Upper lobe of left lung (tissue), 6 donors: Measurements from ENCODE around the gene SF3B1. TPM values are rescaled to one million over a fixed set of nuclear protein-coding genes. Genes with fewer than 3 reads are reported as not detected.
"Not testable (repeated sequence)": the region's sequence is repeated elsewhere in the genome, so short reads cannot be mapped to it uniquely, and the experiment has no call there.

Experiments used
- ATAC-seq, 2 donors: fragments of 200-7000 bp; cut with Tn5 transposase; one replicate each; pipeline ENCODE4 v1.9.1; 2022; ENCODE audit warnings: mild to moderate bottlenecking in 2 of 2, moderate library complexity in 2 of 2; ENCODE audit not compliant: low FRiP score in 2 of 2
- DNase-seq, 2 donors: peaks; one replicate each; pipeline ENCODE4 v3.0.0-alpha.2; 2019 to 2020
- H3K27ac ChIP-seq, 4 donors: fragments of 200-600 bp; sonication (generic); one replicate each; pipeline ENCODE4 v1.5.1; 2016 to 2019
- H3K27me3 ChIP-seq, 4 donors: fragments of 200-600 bp; sonication (generic); one replicate each; pipeline ENCODE4 v1.5.1; 2017 to 2019
- H3K36me3 ChIP-seq, 4 donors: fragments of 200-600 bp; sonication (generic); one replicate each; pipeline ENCODE4 v1.5.1; 2016 to 2019
- H3K4me1 ChIP-seq, 4 donors: fragments of 200-600 bp; sonication (generic); one replicate each; pipeline ENCODE4 v1.5.1; 2018 to 2019
- H3K4me3 ChIP-seq, 4 donors: fragments of 200-600 bp; sonication (generic); one replicate each; pipeline ENCODE4 v1.5.1; 2017 to 2019; ENCODE audit warnings: mild to moderate bottlenecking in 2 of 4, moderate library complexity in 1 of 4
- H3K9me3 ChIP-seq, 4 donors: fragments of 200-600 bp; sonication (generic); one replicate each; pipeline ENCODE4 v1.5.1; 2018 to 2019
- EP300 ChIP-seq, 4 donors: sonication (generic); formaldehyde crosslinking; IDR thresholded peaks; one replicate each; pipeline ENCODE4 v1.5.1; 2017; ENCODE audit warnings: antibody characterized with exemption in 4 of 4, control low read depth in 2 of 4
- POLR2A ChIP-seq, 4 donors: fragments of 450-650 bp; IDR thresholded peaks; one replicate each; pipeline ENCODE4 v1.5.1; 2016 to 2017; ENCODE audit warnings: antibody characterized with exemption in 4 of 4, mild to moderate bottlenecking in 2 of 4
- POLR2AphosphoS5 ChIP-seq, 2 donors: sonication (generic); formaldehyde crosslinking; IDR thresholded peaks; one replicate each; pipeline ENCODE4 v1.5.1; 2017; ENCODE audit warnings: antibody characterized with exemption in 2 of 2
- WGBS, 2 donors: methylation state at CpG; one replicate each; pipeline ENCODE4 v1.1.5; 2017 to 2018; 5-methylcytosine and 5-hydroxymethylcytosine counted together
- total RNA-seq, 6 donors: library from RNA; depleted of rRNA in 4 of 6; stranded (reverse); fragments of >200 nt in 4 of 6; gene quantifications; one replicate each; pipeline versions ENCODE4 v1.1.0 to v1.2.1, GENCODE V29; 2016 to 2021
- TF ChIP-seq, protein P1 (sequence below), 6 experiments: fragments of 450-650 bp in 4 of 6; fragments of 200-600 bp in 2 of 6; sonication (generic) in 2 of 6; IDR thresholded peaks; one replicate each; pipeline ENCODE4 v1.5.1; 2016 to 2019; ENCODE audit warnings: antibody characterized with exemption in 6 of 6
- donor health status: DM: no; HTN: no; CAD: no; lungs with moderate emphysema.
- donor health status: DM: no; HTN: yes; CAD: no; lungs with severe emphysema.

SF3B1 gene
- total RNA-seq, 6 donors from 2014 or later: 182 to 614 (median 203) TPM

DNA sequence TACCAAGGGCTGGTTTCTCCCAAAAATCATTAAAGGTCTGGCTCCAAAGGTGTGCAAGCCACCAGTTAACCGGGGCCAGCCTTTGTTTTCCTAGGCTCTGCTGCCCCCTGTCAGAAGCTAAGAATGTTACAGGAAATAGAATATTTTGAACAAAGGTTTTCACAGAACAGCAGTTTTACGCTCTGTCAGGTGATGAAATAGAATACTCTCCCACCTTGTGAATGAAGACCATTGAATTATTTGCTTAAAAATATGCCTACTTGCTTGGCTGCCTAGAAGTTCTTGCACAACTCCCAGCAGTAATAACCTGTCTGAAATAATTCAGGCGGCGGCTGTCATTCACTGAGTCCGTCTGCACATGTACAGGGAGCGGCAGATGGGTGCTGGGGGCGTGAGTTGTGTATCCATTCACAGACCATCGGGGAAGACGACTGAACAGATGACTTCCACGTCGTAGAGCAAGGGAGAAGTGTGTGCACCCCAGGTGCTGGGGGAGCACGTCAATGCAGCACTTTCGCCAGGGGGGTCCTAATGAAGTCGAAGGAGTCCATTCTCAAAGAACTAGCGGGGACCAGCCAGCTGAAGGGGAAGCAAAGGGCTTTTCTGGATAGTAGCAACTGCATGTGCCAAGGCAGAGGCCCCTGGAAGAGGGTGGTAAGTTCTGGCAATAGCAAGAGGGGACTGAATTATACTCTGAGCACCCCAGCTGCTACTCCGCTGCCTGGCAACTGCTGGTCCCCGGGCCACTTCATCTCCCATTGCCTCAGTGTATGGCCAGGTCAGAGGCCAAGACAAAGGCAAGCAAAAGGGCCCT, 56.1 kb downstream of the SF3B1 start:
- H3K27ac ChIP-seq: no peak overlapping the region
- peak in 1 of 2 donors; percentile 39 for DNase-seq
- ATAC-seq: peak; percentile 66 to 89
- TF ChIP-seq, protein P1, sequence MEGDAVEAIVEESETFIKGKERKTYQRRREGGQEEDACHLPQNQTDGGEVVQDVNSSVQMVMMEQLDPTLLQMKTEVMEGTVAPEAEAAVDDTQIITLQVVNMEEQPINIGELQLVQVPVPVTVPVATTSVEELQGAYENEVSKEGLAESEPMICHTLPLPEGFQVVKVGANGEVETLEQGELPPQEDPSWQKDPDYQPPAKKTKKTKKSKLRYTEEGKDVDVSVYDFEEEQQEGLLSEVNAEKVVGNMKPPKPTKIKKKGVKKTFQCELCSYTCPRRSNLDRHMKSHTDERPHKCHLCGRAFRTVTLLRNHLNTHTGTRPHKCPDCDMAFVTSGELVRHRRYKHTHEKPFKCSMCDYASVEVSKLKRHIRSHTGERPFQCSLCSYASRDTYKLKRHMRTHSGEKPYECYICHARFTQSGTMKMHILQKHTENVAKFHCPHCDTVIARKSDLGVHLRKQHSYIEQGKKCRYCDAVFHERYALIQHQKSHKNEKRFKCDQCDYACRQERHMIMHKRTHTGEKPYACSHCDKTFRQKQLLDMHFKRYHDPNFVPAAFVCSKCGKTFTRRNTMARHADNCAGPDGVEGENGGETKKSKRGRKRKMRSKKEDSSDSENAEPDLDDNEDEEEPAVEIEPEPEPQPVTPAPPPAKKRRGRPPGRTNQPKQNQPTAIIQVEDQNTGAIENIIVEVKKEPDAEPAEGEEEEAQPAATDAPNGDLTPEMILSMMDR (IDR thresholded peaks at IDR 0.05): peak in 5 of 6 experiments; percentile 67 to 78 (median 72)
- TF ChIP-seq POLR2AphosphoS5 (IDR thresholded peaks at IDR 0.05) (no peak), POLR2A (IDR thresholded peaks at IDR 0.05) (no peak), EP300 (IDR thresholded peaks at IDR 0.05) (no peak)
- no peaks in the 10 kb centered on the region for H3K36me3 ChIP-seq
- H3K9me3 ChIP-seq: no peaks in the 10 kb centered on the region
- peaks cover 0 to 8% (median 3%) of the 10 kb centered on the region in 4 donors for H3K4me1 ChIP-seq
- H3K27me3 ChIP-seq: no peaks in the 10 kb centered on the region
- no peak overlapping the region for H3K4me3 ChIP-seq
- WGBS, 2 donors: 44 to 57% methylated on average over 17 of the region's 17 CpGs

DNA sequence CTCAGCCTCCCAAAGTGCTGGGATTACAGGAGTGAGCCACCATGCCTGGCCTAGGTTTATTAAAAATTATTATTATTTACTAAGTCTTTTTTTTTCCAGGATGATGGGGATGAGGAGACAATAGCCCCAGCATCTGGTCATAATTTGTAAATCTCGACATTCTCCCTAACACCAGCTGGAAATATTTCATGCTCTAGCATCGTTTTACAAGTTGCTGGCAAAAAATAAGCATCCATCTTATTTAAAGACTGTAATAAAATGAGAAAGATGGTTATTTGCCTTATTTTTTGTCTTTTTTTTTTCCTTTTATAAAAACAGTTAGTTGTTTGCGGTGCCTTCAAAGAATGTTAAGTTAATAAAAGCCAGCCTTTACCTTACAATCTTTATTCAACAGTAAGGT, 56.7 kb downstream of the SF3B1 start:
- DNase-seq (no peak), ATAC-seq (no peak)
- H3K27me3 ChIP-seq: no peaks in the 10 kb centered on the region
- H3K4me1 ChIP-seq: peaks cover 0 to 8% (median 3%) of the 10 kb centered on the region in 4 donors
- WGBS, 2 donors: 55 to 59% methylated on average over 3 of the region's 3 CpGs
- no peaks in the 10 kb centered on the region for H3K9me3 ChIP-seq
- no peak overlapping the region for H3K27ac ChIP-seq
- H3K4me3 ChIP-seq: no peak overlapping the region
- TF ChIP-seq, protein P1 (IDR thresholded peaks at IDR 0.05): no peak
- no peaks in the 10 kb centered on the region for H3K36me3 ChIP-seq

DNA sequence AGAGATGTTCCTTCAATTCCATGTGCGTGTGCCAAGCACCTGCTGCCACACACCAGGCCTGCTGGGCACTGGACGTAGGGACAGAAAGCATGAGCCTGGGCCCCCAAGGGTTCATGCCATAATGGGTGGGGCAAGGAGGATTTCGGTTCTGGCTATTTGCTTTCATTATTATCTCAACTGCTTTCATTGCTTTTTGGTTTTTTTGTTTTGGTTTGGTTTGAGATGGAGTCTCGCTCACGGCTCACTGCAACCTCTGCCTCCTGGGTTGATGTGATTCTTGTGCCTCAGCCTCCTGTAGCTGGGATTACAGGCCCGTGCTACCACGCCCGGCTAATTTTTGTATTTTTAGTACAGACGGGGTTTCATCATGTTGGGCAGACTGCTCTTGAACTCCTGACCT, 57.2 kb downstream of the SF3B1 start:
- Histone ChIP-seq H3K27me3 (no peaks in the 10 kb centered on the region), H3K4me3 (no peak overlapping the region), H3K9me3 (no peaks in the 10 kb centered on the region), H3K4me1 (peaks cover 0 to 8% (median 3%) of the 10 kb centered on the region in 4 donors), H3K36me3 (no peaks in the 10 kb centered on the region), H3K27ac (no peak overlapping the region)
- TF ChIP-seq POLR2AphosphoS5 (IDR thresholded peaks at IDR 0.05) (no peak), EP300 (IDR thresholded peaks at IDR 0.05) (no peak), POLR2A (IDR thresholded peaks at IDR 0.05) (no peak)
- TF ChIP-seq, protein P1 (IDR thresholded peaks at IDR 0.05): no peak
- 85 to 89% methylated on average over 9 of the region's 9 CpGs for WGBS, 2 donors
- DNase-seq: no peak
- ATAC-seq: no peak

DNA sequence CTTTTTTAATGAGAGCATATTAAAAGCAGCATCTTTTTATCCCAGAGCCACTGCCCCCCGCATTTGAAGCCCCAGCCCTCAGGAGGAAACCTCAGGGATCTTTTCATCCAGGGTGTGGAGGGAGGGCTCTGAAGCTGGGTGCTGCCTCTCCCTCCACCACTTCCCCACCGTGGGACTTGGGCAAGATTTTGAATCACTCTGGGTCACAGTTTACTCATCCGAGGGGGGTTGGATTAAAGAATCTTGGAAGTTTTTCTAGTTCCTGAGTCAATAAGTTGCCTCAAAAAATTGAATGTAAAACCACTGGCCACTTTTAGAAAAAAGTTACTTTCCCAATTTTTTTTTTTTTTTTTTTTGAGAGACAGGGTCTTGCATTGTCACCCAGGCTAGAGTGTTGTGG, 62.2 kb downstream of the SF3B1 start:
- ATAC-seq (no peak), DNase-seq (no peak)
- Histone ChIP-seq H3K9me3 (no peaks in the 10 kb centered on the region), H3K36me3 (no peaks in the 10 kb centered on the region), H3K4me3 (no peak overlapping the region), H3K27me3 (no peaks in the 10 kb centered on the region), H3K27ac (no peak overlapping the region), H3K4me1 (no peaks in the 10 kb centered on the region)
- TF ChIP-seq POLR2AphosphoS5 (IDR thresholded peaks at IDR 0.05) (no peak), POLR2A (IDR thresholded peaks at IDR 0.05) (no peak), EP300 (IDR thresholded peaks at IDR 0.05) (no peak)
- TF ChIP-seq, protein P1 (IDR thresholded peaks at IDR 0.05): no peak
- 65 to 72% methylated on average over 3 of the region's 3 CpGs for WGBS, 2 donors

DNA sequence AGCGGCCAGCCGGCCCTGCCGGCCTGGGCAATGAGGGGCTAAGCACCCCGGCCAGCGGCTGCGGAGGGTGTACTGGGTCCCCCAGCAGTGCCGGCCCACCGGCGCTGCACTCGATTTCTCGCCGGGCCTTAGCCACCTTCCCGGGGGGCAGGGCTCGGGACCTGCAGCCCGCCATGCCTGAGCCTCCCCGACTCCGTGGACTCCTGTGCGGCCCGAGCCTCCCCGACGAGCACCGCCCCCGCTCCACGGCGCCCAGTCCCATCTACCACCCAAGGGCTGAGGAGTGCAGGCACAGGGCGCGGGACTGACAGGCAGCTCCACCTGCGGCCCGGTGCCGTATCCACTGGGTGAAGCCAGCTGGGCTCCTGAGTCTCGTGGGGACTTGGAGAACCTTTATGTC, 64.2 kb downstream of the SF3B1 start:
- not testable (repeated sequence) for H3K4me3 ChIP-seq, ATAC-seq, H3K27ac ChIP-seq, H3K27me3 ChIP-seq, H3K4me1 ChIP-seq, H3K9me3 ChIP-seq, H3K36me3 ChIP-seq
- WGBS, 2 donors: 93 to 100% methylated on average over 3 to 16 of the region's 31 CpGs
- peak in 1 of 2 donors; percentile 77 for DNase-seq
